ENCODE data around the gene CRX. TPM values are rescaled to one million over a fixed set of nuclear protein-coding genes. Genes with fewer than 3 reads are reported as not detected.

CRX gene
- total RNA-seq, 4 donors from 2014 or later: not detected

- H3K4me1 ChIP-seq: no peaks in the 10 kb centered on the region
- H3K27ac ChIP-seq: no peak overlapping the region
- no peak overlapping the region for H3K4me3 ChIP-seq
- no peaks in the 10 kb centered on the region for H3K36me3 ChIP-seq
- 48% methylated on average over 3 of the region's 3 CpGs; no CpG with 5 or more reads in 1 of the 2 donors for WGBS, 2 donors (ENCODE audit: low coverage in 1 of 2)
- TF ChIP-seq POLR2A (IDR thresholded peaks at IDR 0.05) (no peak), POLR2AphosphoS5 (IDR thresholded peaks at IDR 0.05) (no peak), CTCF (IDR thresholded peaks at IDR 0.05) (no peak), EP300 (IDR thresholded peaks at IDR 0.05) (no peak)
- peaks cover 34% of the 10 kb centered on the region for H3K27me3 ChIP-seq
- H3K9me3 ChIP-seq: no peaks in the 10 kb centered on the region
- no peak for ATAC-seq
These were observed 61.2 kb downstream of the CRX start for GRCh38 chr19:47882890-47883289.

- TF ChIP-seq POLR2AphosphoS5 (IDR thresholded peaks at IDR 0.05) (no peak), EP300 (IDR thresholded peaks at IDR 0.05) (no peak), CTCF (IDR thresholded peaks at IDR 0.05) (no peak), POLR2A (IDR thresholded peaks at IDR 0.05) (no peak)
- no peaks in the 10 kb centered on the region for H3K9me3 ChIP-seq
- no peak for ATAC-seq
- WGBS, 2 donors (ENCODE audit: low coverage in 1 of 2): 60 to 61% methylated on average over 1 to 4 of the region's 5 CpGs
- peaks cover 18% of the 10 kb centered on the region for H3K27me3 ChIP-seq
- no peak overlapping the region for H3K4me3 ChIP-seq
- H3K4me1 ChIP-seq: no peaks in the 10 kb centered on the region
- no peak overlapping the region for H3K27ac ChIP-seq
- H3K36me3 ChIP-seq: no peaks in the 10 kb centered on the region
These were observed 63.3 kb downstream of the CRX start for GRCh38 chr19:47885067-47885463.

GRCh38 chr19:47886010-47886559 lies 64.3 kb downstream of the CRX start, which contains the start of gene SULT2A1:
Gene SULT2A1 (minus strand): TSS chr19:47886315. CDS start chr19:47886257, 58 bp downstream.
- TF ChIP-seq EP300 (IDR thresholded peaks at IDR 0.05): no peak
- TF ChIP-seq CTCF (IDR thresholded peaks at IDR 0.05): no peak
- TF ChIP-seq POLR2AphosphoS5 (IDR thresholded peaks at IDR 0.05): no peak
- TF ChIP-seq POLR2A (IDR thresholded peaks at IDR 0.05): no peak
- Histone ChIP-seq H3K4me1 (no peaks in the 10 kb centered on the region), H3K27me3 (peaks cover 18% of the 10 kb centered on the region), H3K27ac (no peak within 1 kb of the TSS), H3K4me3 (no peak within 1 kb of the TSS), H3K36me3 (no peaks in the 10 kb centered on the region), H3K9me3 (no peaks in the 10 kb centered on the region)
- WGBS, 2 donors (ENCODE audit: low coverage in 1 of 2): 53 to 68% methylated on average over 7 to 12 of the region's 12 CpGs
- ATAC-seq: no peak

GRCh38 chr19:47890865-47891621 lies 69.3 kb downstream of the CRX start:
- Histone ChIP-seq H3K36me3 (no peaks in the 10 kb centered on the region), H3K4me1 (no peaks in the 10 kb centered on the region), H3K4me3 (no peak overlapping the region), H3K9me3 (peaks cover 0 to 11% (median 0%) of the 10 kb centered on the region in 3 donors), H3K27ac (no peak overlapping the region), H3K27me3 (no peaks in the 10 kb centered on the region)
- TF ChIP-seq POLR2AphosphoS5 (IDR thresholded peaks at IDR 0.05) (no peak), POLR2A (IDR thresholded peaks at IDR 0.05) (no peak), CTCF (IDR thresholded peaks at IDR 0.05) (no peak), EP300 (IDR thresholded peaks at IDR 0.05) (no peak)
- WGBS, 2 donors (ENCODE audit: low coverage in 1 of 2): 65 to 73% methylated on average over 5 to 7 of the region's 7 CpGs
- ATAC-seq: no peak

GRCh38 chr19:47891622-47891922 lies 69.8 kb downstream of the CRX start:
- WGBS, 2 donors (ENCODE audit: low coverage in 1 of 2): 25 to 100% methylated on average over 1 of the region's 2 CpGs
- Histone ChIP-seq H3K36me3 (no peaks in the 10 kb centered on the region), H3K4me3 (no peak overlapping the region), H3K4me1 (no peaks in the 10 kb centered on the region), H3K9me3 (peaks cover 0 to 14% (median 0%) of the 10 kb centered on the region in 3 donors), H3K27ac (no peak overlapping the region), H3K27me3 (no peaks in the 10 kb centered on the region)
- TF ChIP-seq CTCF (IDR thresholded peaks at IDR 0.05) (no peak), POLR2A (IDR thresholded peaks at IDR 0.05) (no peak), POLR2AphosphoS5 (IDR thresholded peaks at IDR 0.05) (no peak), EP300 (IDR thresholded peaks at IDR 0.05) (no peak)
- ATAC-seq: no peak
